PC-3 (cell line): ENCODE data around the gene SP4. TPM values are rescaled to one million over a fixed set of nuclear protein-coding genes. Genes with fewer than 3 reads are reported as not detected.

Experiments used
- ATAC-seq: fragments of 200-7000 bp; cut with Tn5 transposase; 2 replicates; pipeline ENCODE4 v1.9.1; 2020; ENCODE audit warnings: mild to moderate bottlenecking, moderate library complexity
- BruUV-seq: library from RNA; stranded (reverse); fragments of 400-500 nt; replicated peaks from 2 replicates; lab custom pipeline; 2021; lab: Mats Ljungman, UMichigan
- CTCF ChIA-PET: fragments of 300-600 bp; sonication (Branson Sonifier 250); formaldehyde crosslinking; loops from one replicate; lab custom pipeline; 2022; ENCODE audit warnings: antibody characterized with exemption; lab: Charles Lee
- POLR2A ChIA-PET: fragments of 300-600 bp; sonication (Branson Sonifier 250); formaldehyde crosslinking; loops from one replicate; lab custom pipeline; 2022; ENCODE audit warnings: antibody characterized with exemption; ENCODE audit not compliant: unreplicated experiment; lab: Charles Lee
- DNase-seq: peaks from one replicate; pipeline ENCODE4 v3.0.0-alpha.2; 2015
- H2AFZ ChIP-seq: fragments of 300-600 bp; sonication (generic); 2 replicates; pipeline ENCODE4 v1.6.0; 2016; ENCODE audit warnings: antibody characterized with exemption, low read length
- H3F3A ChIP-seq: fragments of 300-600 bp; sonication (generic); one replicate; pipeline ENCODE4 v1.6.0; 2017; ENCODE audit warnings: antibody characterized with exemption, low read length, control low read depth, mild to moderate bottlenecking; ENCODE audit not compliant: unreplicated experiment
- H3K27ac ChIP-seq: fragments of 300-600 bp; sonication (generic); 2 replicates; pipeline ENCODE4 v1.5.1; 2016; ENCODE audit warnings: mild to moderate bottlenecking, low read length
- H3K27me3 ChIP-seq: fragments of 300-600 bp; sonication (generic); 2 replicates; pipeline ENCODE4 v1.6.1; 2016; ENCODE audit warnings: low read length, mixed read lengths
- H3K36me3 ChIP-seq: fragments of 300-600 bp; sonication (generic); 2 replicates; pipeline ENCODE4 v1.6.1; 2016; ENCODE audit warnings: low read depth, mixed run types, low read length, mixed read lengths
- H3K4me1 ChIP-seq: fragments of 300-600 bp; sonication (generic); 2 replicates; pipeline ENCODE4 v1.5.1; 2016; ENCODE audit warnings: low read length; ENCODE audit not compliant: insufficient read depth
- H3K4me2 ChIP-seq: fragments of 300-600 bp; sonication (generic); 2 replicates; pipeline ENCODE4 v1.6.0; 2016; ENCODE audit warnings: low read length
- H3K4me3 ChIP-seq: fragments of 300-600 bp; sonication (generic); 2 replicates; pipeline ENCODE4 v1.5.1; 2016; ENCODE audit warnings: mild to moderate bottlenecking, low read length, mixed read lengths
- H3K79me2 ChIP-seq: fragments of 300-600 bp; sonication (generic); 2 replicates; pipeline ENCODE4 v1.6.1; 2017; ENCODE audit warnings: low read length, mixed read lengths
- H3K9ac ChIP-seq: fragments of 300-600 bp; sonication (generic); 2 replicates; pipeline ENCODE4 v1.6.0; 2016; ENCODE audit warnings: mild to moderate bottlenecking, low read length
- H3K9me2 ChIP-seq: fragments of 300-600 bp; sonication (generic); replicated peaks from 2 replicates; pipeline ENCODE4 v1.6.1; 2016; ENCODE audit warnings: mixed run types, low read length, mixed read lengths
- H3K9me3 ChIP-seq: fragments of 300-600 bp; sonication (generic); 2 replicates; pipeline ENCODE4 v1.6.1; 2016; ENCODE audit warnings: low read length, mixed read lengths
- H4K20me1 ChIP-seq: fragments of 300-600 bp; sonication (generic); 2 replicates; pipeline ENCODE4 v1.6.1; 2016; ENCODE audit warnings: low read length, mixed read lengths
- EZH2 ChIP-seq: fragments of 300-600 bp; sonication (generic); IDR thresholded peaks from one replicate; pipeline ENCODE4 v1.6.1; 2017; ENCODE audit warnings: antibody characterized with exemption, mild to moderate bottlenecking, low read length; ENCODE audit not compliant: unreplicated experiment
- EZH2phosphoT487 ChIP-seq: fragments of 300-600 bp; sonication (generic); IDR thresholded peaks from 2 replicates; pipeline ENCODE4 v1.6.1; 2018; ENCODE audit warnings: mild to moderate bottlenecking, antibody characterized with exemption, low read length, borderline replicate concordance
- intact Hi-C: fragments of 100-400 bp; cut with micrococcal nuclease; formaldehyde crosslinking; loops from 2 replicates; pipeline ENCODE4 v1.9.0; 2023
- total RNA-seq: library from RNA; depleted of rRNA; stranded (reverse); fragments of >200 nt; gene quantifications from 2 replicates; pipeline ENCODE4 v1.2.3, GENCODE V29; 2014
- TF ChIP-seq, protein P1 (sequence below): fragments of 300-600 bp; sonication (generic); conservative IDR thresholded peaks from 2 replicates; pipeline ENCODE4 v1.5.1; 2017; ENCODE audit warnings: antibody characterized with exemption, low read depth, mild to moderate bottlenecking, low read length

The SP4 gene
- total RNA-seq, 1 experiment from 2014 or later, result 2.5 TPM

DNA sequence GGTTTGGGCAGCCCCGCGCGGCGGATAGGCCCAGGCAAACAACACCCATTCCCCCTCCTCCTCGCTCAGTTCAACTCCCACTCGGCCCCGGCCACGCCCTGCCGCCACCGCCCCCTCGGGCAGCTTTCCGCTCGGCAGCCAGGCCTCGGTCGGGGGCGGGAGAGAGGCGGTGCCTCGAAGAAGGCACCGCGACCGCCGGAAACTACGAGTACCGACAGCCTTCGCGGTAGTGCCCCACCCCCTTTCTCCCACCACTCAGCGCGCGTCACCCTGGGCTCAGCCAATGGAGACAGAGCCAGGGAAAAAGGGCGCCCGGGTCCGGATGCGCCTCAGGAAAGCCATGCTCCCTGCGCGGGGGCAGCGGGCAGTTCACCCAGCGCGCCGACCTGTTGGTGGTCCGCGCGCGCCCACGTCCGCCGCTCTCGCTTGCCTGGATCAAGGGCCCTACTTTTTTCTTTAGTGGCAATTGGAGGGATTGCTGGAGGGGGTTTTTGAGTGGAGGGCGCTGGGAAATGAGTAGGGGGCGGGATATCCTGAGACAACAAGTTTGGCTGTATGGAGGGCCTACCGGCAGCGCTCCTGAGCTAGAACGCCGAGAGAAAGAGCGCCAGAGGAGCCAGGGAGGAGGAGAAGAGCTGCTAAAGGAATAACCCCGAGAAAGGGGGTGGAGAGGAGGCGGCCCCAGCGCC, 557 bp upstream of the SP4 start:
- TF ChIP-seq, protein P1, sequence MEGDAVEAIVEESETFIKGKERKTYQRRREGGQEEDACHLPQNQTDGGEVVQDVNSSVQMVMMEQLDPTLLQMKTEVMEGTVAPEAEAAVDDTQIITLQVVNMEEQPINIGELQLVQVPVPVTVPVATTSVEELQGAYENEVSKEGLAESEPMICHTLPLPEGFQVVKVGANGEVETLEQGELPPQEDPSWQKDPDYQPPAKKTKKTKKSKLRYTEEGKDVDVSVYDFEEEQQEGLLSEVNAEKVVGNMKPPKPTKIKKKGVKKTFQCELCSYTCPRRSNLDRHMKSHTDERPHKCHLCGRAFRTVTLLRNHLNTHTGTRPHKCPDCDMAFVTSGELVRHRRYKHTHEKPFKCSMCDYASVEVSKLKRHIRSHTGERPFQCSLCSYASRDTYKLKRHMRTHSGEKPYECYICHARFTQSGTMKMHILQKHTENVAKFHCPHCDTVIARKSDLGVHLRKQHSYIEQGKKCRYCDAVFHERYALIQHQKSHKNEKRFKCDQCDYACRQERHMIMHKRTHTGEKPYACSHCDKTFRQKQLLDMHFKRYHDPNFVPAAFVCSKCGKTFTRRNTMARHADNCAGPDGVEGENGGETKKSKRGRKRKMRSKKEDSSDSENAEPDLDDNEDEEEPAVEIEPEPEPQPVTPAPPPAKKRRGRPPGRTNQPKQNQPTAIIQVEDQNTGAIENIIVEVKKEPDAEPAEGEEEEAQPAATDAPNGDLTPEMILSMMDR, result no peak
- no peak for TF ChIP-seq EZH2
- no peak for TF ChIP-seq EZH2phosphoT487
- H3K9me3 ChIP-seq, result no peaks in the 10 kb centered on the region
- peaks cover 10% of the 10 kb centered on the region for H3K4me1 ChIP-seq
- H3K9ac ChIP-seq, result peak overlapping the region; percentile 88
- H3K36me3 ChIP-seq, result no peaks in the 10 kb centered on the region
- ChIA-PET CTCF (interaction anchor here (0.6 to 0.9 kb wide), 3 partner anchors 154 to 1713 kb away, joined by 3 to 5 read pairs (median 5); no protein-coding TSS in a partner anchor), POLR2A (interaction anchor here (0.6 to 0.7 kb wide), 6 partner anchors 15 to 587 kb away, joined by 3 to 12 read pairs (median 6); no protein-coding TSS in a partner anchor)
- H3F3A ChIP-seq, result no peaks in the 10 kb centered on the region
- H3K79me2 ChIP-seq, result no peaks in the 10 kb centered on the region
- H4K20me1 ChIP-seq, result no peaks in the 10 kb centered on the region
- peak overlapping the region; percentile 74 for H3K4me3 ChIP-seq
- BruUV-seq, result no TSS peak
- H3K27ac ChIP-seq, result peak overlapping the region; percentile 82
- peak overlapping the region; percentile 98 for H2AFZ ChIP-seq
- intact Hi-C loops, result loop anchor here (1.0 to 5.0 kb wide), 6 partner anchors 63 to 635 kb away; partner anchors contain the start of gene CDCA7L
- peak; percentile 75 for ATAC-seq
- no peaks in the 10 kb centered on the region for H3K27me3 ChIP-seq
- peak; percentile 96 for DNase-seq
- H3K9me2 ChIP-seq, result no peaks in the 10 kb centered on the region
- H3K4me2 ChIP-seq, result peak overlapping the region; percentile 95

DNA sequence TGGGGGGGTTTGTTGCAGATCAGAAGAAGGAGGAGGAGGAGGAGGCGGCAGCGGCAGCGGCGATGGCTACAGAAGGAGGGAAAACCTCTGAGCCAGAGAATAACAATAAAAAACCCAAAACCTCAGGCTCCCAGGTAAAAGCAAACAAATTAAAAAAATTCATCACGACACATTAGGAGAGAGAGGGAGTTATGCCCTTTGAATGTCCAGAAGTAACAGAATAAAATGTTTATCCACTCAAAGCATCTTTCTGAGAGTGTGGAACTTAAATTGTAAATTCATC, 717 bp downstream of the SP4 start:
- Histone ChIP-seq H3K4me1 (peaks cover 10% of the 10 kb centered on the region), H3K27me3 (no peaks in the 10 kb centered on the region), H3K27ac (peak overlapping the region; percentile 64), H2AFZ (peak overlapping the region; percentile 98), H3K79me2 (no peaks in the 10 kb centered on the region), H4K20me1 (no peaks in the 10 kb centered on the region), H3K9me3 (no peaks in the 10 kb centered on the region), H3K9ac (peak overlapping the region; percentile 76), H3K4me2 (peak overlapping the region; percentile 93), H3K4me3 (peak overlapping the region; percentile 74), H3F3A (no peaks in the 10 kb centered on the region), H3K36me3 (no peaks in the 10 kb centered on the region), H3K9me2 (no peaks in the 10 kb centered on the region)
- DNase-seq, result no peak
- intact Hi-C loops, result loop anchor here (5.0 kb wide), 3 partner anchors 519 to 636 kb away; partner anchors contain the start of gene CDCA7L
- ChIA-PET CTCF (no interaction called here), POLR2A (no interaction called here)
- ATAC-seq, result no peak
- BruUV-seq, result no TSS peak
- TF ChIP-seq EZH2, result no peak
- TF ChIP-seq, protein P1, result no peak
- TF ChIP-seq EZH2phosphoT487, result no peak

DNA sequence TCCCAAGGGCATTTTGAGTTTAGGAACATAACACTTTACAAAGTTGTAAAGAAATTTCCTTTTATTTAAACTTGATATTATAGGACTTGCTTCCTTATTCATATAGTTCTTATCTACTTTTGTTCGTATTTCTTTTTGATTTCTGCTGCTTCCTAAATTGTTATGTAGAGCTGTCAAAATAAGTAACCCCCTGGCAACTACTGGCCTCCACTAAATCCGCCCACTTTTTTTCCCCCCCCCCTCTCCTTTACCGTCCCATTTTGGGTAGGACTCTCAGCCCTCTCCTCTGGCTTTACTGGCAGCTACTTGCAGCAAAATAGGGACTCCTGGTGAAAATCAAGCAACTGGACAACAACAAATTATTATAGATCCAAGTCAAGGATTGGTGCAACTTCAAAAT, 1.1 kb downstream of the SP4 start:
- H2AFZ ChIP-seq, result peak overlapping the region; percentile 98
- no peaks in the 10 kb centered on the region for H3K79me2 ChIP-seq
- H3K4me3 ChIP-seq, result peak overlapping the region; percentile 74
- no peaks in the 10 kb centered on the region for H3K36me3 ChIP-seq
- H3K4me1 ChIP-seq, result peaks cover 10% of the 10 kb centered on the region
- no TSS peak for BruUV-seq
- ATAC-seq, result no peak
- no peaks in the 10 kb centered on the region for H3K9me2 ChIP-seq
- POLR2A ChIA-PET, result no interaction called here
- TF ChIP-seq, protein P1, result no peak
- no peak for TF ChIP-seq EZH2
- no peak for TF ChIP-seq EZH2phosphoT487
- H3K4me2 ChIP-seq, result peak overlapping the region; percentile 93
- H4K20me1 ChIP-seq, result no peaks in the 10 kb centered on the region
- no peaks in the 10 kb centered on the region for H3F3A ChIP-seq
- no peak for DNase-seq
- no peak overlapping the region for H3K27ac ChIP-seq
- CTCF ChIA-PET, result no interaction called here
- intact Hi-C loops, result loop anchor here (5.0 kb wide), 3 partner anchors 518 to 637 kb away; partner anchors contain the start of gene CDCA7L
- no peaks in the 10 kb centered on the region for H3K9me3 ChIP-seq
- H3K9ac ChIP-seq, result peak overlapping the region; percentile 76; the same call in 1 of the 2 replicates
- H3K27me3 ChIP-seq, result no peaks in the 10 kb centered on the region
